Panc1 (cell line): ENCODE measurements around the gene GPR158. TPM values are rescaled to one million over a fixed set of nuclear protein-coding genes. Genes with fewer than 3 reads are reported as not detected.

Experiments
- ATAC-seq: fragments of 200-7000 bp; cut with Tn5 transposase; 2 replicates; pipeline ENCODE4 v1.9.1; 2020; ENCODE audit warnings: mild to moderate bottlenecking, moderate library complexity
- BruUV-seq: library from RNA; stranded (reverse); fragments of 400-500 nt; replicated peaks from 2 replicates; lab custom pipeline; 2021; lab: Mats Ljungman, UMichigan
- CTCF ChIA-PET: fragments of 300-600 bp; sonication (Branson Sonifier 250); formaldehyde crosslinking; loops from one replicate; lab custom pipeline; 2022; ENCODE audit warnings: antibody characterized with exemption; lab: Charles Lee
- POLR2A ChIA-PET: fragments of 300-600 bp; sonication (Branson Sonifier 250); formaldehyde crosslinking; loops from one replicate; lab custom pipeline; 2022; ENCODE audit warnings: antibody characterized with exemption; lab: Charles Lee
- DNase-seq: peaks from one replicate; pipeline ENCODE4 v3.0.0-alpha.2; 2010; ENCODE audit warnings: low read depth, low spot score
- H3K27ac ChIP-seq: 2 replicates; pipeline ENCODE4 v1.5.1; 2011; ENCODE audit warnings: mild to moderate bottlenecking, low read length, inconsistent platforms
- H3K27me3 ChIP-seq: fragments of 200-500 bp; sonication (Bioruptor generic); 2 replicates; pipeline ENCODE4 v1.6.0; 2014; ENCODE audit warnings: low read length, inconsistent platforms; ENCODE audit not compliant: control insufficient read depth, insufficient read depth
- H3K36me3 ChIP-seq: fragments of 200-500 bp; sonication (Bioruptor generic); 2 replicates; pipeline ENCODE4 v1.5.1; 2014; ENCODE audit warnings: inconsistent platforms, mild to moderate bottlenecking, low read length, moderate library complexity; ENCODE audit not compliant: control insufficient read depth, insufficient read depth
- H3K4me1 ChIP-seq: 2 replicates; pipeline ENCODE4 v1.5.1; 2011; ENCODE audit warnings: inconsistent platforms, mild to moderate bottlenecking, low read length, moderate library complexity; ENCODE audit not compliant: control insufficient read depth, insufficient read depth
- H3K4me3 ChIP-seq, 2 experiments: 2 replicates each; pipeline ENCODE4 v1.5.1; 2011 to 2012; ENCODE audit warnings: low read depth in 2 of 2, low read length in 2 of 2, mild to moderate bottlenecking in 2 of 2, inconsistent platforms in 1 of 2, moderate library complexity in 1 of 2
- H3K9me3 ChIP-seq: fragments of 200-500 bp; sonication (Bioruptor generic); 2 replicates; pipeline ENCODE4 v1.5.1; 2014; ENCODE audit warnings: low read depth, mild to moderate bottlenecking, inconsistent platforms, low read length, moderate library complexity; ENCODE audit not compliant: control insufficient read depth, insufficient read depth
- POLR2AphosphoS5 ChIP-seq: IDR thresholded peaks from 2 replicates; pipeline ENCODE4 v1.6.1; 2012; ENCODE audit warnings: mild to moderate bottlenecking, low read depth, low read length, moderate library complexity
- SIN3A ChIP-seq: IDR thresholded peaks from 2 replicates; pipeline ENCODE4 v1.6.1; 2012; ENCODE audit warnings: low read depth, mild to moderate bottlenecking, low read length, moderate library complexity, borderline replicate concordance; ENCODE audit not compliant: insufficient read depth
- TCF7L2 ChIP-seq: IDR thresholded peaks from 2 replicates; pipeline ENCODE4 v1.6.1; 2011; ENCODE audit warnings: mild to moderate bottlenecking, low read depth, low read length, inconsistent platforms
- in situ Hi-C: cut with HindIII; loops from 2 replicates; pipeline ENCODE4 v1.10.0; 2016; ENCODE audit warnings: low sequenced_read_pairs, low pct_unique_long_range_greater_than_20kb
- intact Hi-C: fragments of 100-400 bp; cut with micrococcal nuclease; formaldehyde crosslinking; loops from one replicate; pipeline ENCODE4 v1.10.0; 2022; ENCODE audit not compliant: unreplicated experiment
- total RNA-seq: library from RNA; stranded (reverse); gene quantifications from one replicate; pipeline ENCODE4 v1.2.1, GENCODE V29; 2021; ENCODE audit not compliant: unreplicated experiment
- TF ChIP-seq, protein P1 (sequence below), 2 experiments: IDR thresholded peaks; 2 replicates each; pipeline ENCODE4 v1.6.1; 2011 to 2012; ENCODE audit warnings: low read depth in 2 of 2, control low read depth in 1 of 2, low read length in 1 of 2, mild to moderate bottlenecking in 1 of 2, moderate library complexity in 1 of 2; ENCODE audit not compliant: insufficient read depth in 1 of 2
- TF ChIP-seq, protein P2 (sequence below): fragments of 450-650 bp; IDR thresholded peaks from 2 replicates; pipeline ENCODE4 v1.5.1; 2017; ENCODE audit warnings: mild to moderate bottlenecking

Gene GPR158
- total RNA-seq, 1 experiment from 2014 or later, result 0.64 TPM

DNA sequence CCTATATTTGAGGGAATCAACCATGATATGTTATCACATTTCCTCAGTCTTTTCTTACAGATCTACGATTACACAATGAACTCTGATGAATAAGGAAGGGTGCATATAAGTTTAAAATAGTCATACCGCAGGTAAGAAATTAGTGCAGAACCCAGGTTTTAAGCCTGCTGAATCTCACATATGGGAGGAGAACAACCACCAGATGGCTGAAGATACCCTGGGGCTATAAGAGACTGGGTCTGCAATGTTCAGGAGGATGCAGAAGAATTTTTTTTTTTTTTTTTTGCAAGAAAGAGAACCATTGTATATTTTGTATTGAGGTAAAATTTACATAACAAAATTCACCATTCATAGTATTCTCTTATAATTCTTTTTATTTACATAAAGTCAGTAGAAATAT, 387.0 kb downstream of the GPR158 start:
- ATAC-seq (no peak), DNase-seq (no peak)
- no TSS peak for BruUV-seq
- Histone ChIP-seq H3K36me3 (no peaks in the 10 kb centered on the region), H3K27ac (no peak overlapping the region), H3K4me1 (no peaks in the 10 kb centered on the region), H3K4me3 (no peak overlapping the region), H3K27me3 (no peaks in the 10 kb centered on the region), H3K9me3 (no peaks in the 10 kb centered on the region)
- ChIA-PET CTCF (no interaction called here), POLR2A (no interaction called here)
- no peak for TF ChIP-seq POLR2AphosphoS5
- TF ChIP-seq TCF7L2, result no peak
- TF ChIP-seq, protein P1, sequence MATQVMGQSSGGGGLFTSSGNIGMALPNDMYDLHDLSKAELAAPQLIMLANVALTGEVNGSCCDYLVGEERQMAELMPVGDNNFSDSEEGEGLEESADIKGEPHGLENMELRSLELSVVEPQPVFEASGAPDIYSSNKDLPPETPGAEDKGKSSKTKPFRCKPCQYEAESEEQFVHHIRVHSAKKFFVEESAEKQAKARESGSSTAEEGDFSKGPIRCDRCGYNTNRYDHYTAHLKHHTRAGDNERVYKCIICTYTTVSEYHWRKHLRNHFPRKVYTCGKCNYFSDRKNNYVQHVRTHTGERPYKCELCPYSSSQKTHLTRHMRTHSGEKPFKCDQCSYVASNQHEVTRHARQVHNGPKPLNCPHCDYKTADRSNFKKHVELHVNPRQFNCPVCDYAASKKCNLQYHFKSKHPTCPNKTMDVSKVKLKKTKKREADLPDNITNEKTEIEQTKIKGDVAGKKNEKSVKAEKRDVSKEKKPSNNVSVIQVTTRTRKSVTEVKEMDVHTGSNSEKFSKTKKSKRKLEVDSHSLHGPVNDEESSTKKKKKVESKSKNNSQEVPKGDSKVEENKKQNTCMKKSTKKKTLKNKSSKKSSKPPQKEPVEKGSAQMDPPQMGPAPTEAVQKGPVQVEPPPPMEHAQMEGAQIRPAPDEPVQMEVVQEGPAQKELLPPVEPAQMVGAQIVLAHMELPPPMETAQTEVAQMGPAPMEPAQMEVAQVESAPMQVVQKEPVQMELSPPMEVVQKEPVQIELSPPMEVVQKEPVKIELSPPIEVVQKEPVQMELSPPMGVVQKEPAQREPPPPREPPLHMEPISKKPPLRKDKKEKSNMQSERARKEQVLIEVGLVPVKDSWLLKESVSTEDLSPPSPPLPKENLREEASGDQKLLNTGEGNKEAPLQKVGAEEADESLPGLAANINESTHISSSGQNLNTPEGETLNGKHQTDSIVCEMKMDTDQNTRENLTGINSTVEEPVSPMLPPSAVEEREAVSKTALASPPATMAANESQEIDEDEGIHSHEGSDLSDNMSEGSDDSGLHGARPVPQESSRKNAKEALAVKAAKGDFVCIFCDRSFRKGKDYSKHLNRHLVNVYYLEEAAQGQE (IDR thresholded peaks at IDR 0.05; ENCODE audit: insufficient read depth in 1 of 2, low read depth in 2 of 2, low read length in 1 of 2), result no peak
- TF ChIP-seq, protein P2, sequence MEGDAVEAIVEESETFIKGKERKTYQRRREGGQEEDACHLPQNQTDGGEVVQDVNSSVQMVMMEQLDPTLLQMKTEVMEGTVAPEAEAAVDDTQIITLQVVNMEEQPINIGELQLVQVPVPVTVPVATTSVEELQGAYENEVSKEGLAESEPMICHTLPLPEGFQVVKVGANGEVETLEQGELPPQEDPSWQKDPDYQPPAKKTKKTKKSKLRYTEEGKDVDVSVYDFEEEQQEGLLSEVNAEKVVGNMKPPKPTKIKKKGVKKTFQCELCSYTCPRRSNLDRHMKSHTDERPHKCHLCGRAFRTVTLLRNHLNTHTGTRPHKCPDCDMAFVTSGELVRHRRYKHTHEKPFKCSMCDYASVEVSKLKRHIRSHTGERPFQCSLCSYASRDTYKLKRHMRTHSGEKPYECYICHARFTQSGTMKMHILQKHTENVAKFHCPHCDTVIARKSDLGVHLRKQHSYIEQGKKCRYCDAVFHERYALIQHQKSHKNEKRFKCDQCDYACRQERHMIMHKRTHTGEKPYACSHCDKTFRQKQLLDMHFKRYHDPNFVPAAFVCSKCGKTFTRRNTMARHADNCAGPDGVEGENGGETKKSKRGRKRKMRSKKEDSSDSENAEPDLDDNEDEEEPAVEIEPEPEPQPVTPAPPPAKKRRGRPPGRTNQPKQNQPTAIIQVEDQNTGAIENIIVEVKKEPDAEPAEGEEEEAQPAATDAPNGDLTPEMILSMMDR, result no peak
- TF ChIP-seq SIN3A, result no peak
- in situ Hi-C loops, result no loop called here
- intact Hi-C loops, result no loop called here

DNA sequence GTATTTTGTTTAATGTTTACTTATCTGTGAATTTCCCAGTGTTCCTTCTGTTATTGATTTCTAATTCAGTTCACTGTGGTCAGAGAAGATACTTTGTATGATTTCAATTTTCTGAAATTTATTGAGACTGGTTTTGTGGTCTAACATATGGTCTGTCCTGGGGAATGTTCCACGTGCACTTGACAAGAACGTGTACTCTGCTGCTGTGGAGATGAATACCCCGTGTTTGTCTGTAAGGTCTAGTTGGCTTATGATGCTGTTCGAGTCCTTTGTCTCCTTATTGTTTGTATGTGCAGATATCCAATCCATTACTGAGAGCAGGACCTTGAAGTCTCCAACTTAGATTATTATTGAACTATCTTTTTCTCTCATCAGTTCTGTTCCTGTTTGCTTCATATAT, 387.7 kb downstream of the GPR158 start:
- DNase-seq (no peak), ATAC-seq (no peak)
- no TSS peak for BruUV-seq
- no peaks in the 10 kb centered on the region for H3K27me3 ChIP-seq
- in situ Hi-C loops, result no loop called here
- POLR2A ChIA-PET, result no interaction called here
- no peak for TF ChIP-seq SIN3A
- TF ChIP-seq, protein P1 (IDR thresholded peaks at IDR 0.05; ENCODE audit: insufficient read depth in 1 of 2, low read depth in 2 of 2, low read length in 1 of 2), result no peak
- TF ChIP-seq, protein P2, result no peak
- no peak for TF ChIP-seq POLR2AphosphoS5
- no peak for TF ChIP-seq TCF7L2
- no peak overlapping the region for H3K4me3 ChIP-seq
- CTCF ChIA-PET, result no interaction called here
- H3K9me3 ChIP-seq, result no peaks in the 10 kb centered on the region
- no peaks in the 10 kb centered on the region for H3K36me3 ChIP-seq
- no peaks in the 10 kb centered on the region for H3K4me1 ChIP-seq
- intact Hi-C loops, result no loop called here
- H3K27ac ChIP-seq, result no peak overlapping the region
